ENCODE data around the gene PBX3.

GRCh38 chr9:125763394-125763801 is 16.2 kb downstream of the PBX3 start:
- TF ChIP-seq GABPA (IDR thresholded peaks at IDR 0.05 in 1 of 2, conservative IDR thresholded peaks at IDR 0.05 in 1 of 2) (no peak), CTCF (IDR thresholded peaks at IDR 0.05; ENCODE audit: low read depth, low read length, missing input control) (no peak), YY1 (IDR thresholded peaks at IDR 0.05) (no peak)
- TF ChIP-seq, protein P1, sequence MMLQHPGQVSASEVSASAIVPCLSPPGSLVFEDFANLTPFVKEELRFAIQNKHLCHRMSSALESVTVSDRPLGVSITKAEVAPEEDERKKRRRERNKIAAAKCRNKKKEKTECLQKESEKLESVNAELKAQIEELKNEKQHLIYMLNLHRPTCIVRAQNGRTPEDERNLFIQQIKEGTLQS (IDR thresholded peaks at IDR 0.05), result no peak
